GM18868 (cell line): ENCODE data around the gene ERMN.
"Not testable (repeated sequence)": the region's sequence is repeated elsewhere in the genome, so short reads cannot be mapped to it uniquely, and the experiment has no call there.

Experiments
- ATAC-seq: cut with Tn5 transposase; IDR thresholded peaks from one replicate; pipeline ENCODE4 v1.9.1; 2021; ENCODE audit warnings: mild to moderate bottlenecking, moderate library complexity; ENCODE audit not compliant: unreplicated experiment

Gene ERMN, protein sequence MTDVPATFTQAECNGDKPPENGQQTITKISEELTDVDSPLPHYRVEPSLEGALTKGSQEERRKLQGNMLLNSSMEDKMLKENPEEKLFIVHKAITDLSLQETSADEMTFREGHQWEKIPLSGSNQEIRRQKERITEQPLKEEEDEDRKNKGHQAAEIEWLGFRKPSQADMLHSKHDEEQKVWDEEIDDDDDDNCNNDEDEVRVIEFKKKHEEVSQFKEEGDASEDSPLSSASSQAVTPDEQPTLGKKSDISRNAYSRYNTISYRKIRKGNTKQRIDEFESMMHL

GRCh38 chr2:157325786-157326185, at the start of gene ERMN:
TSS of gene ERMN (minus strand) at chr2:157325824. CDS start at chr2:157325642, 182 bp downstream.
- no peak for ATAC-seq

- no peak for ATAC-seq
Measured at GRCh38 chr2:157375384-157375783, 49.8 kb upstream of the ERMN start.

DNA sequence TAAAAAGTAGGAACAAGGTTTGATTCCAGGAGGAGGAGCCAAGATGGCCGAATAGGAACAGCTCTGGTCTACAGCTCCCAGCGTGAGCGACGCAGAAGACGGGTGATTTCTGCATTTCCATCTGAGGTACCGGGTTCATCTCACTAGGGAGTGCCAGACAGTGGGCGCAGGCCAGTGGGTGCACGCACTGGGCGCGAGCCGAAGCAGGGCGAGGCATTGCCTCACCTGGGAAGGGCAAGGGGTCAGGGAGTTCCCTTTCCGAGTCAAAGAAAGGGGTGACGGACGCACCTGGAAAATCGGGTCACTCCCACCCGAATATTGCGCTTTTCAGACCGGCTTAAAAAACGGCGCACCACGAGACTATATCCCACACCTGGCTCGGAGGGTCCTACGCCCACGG, 42.9 kb upstream of the ERMN start:
- ATAC-seq, result not testable (repeated sequence)

- no peak for ATAC-seq
Measured at GRCh38 chr2:157367704-157368103, 42.1 kb upstream of the ERMN start.

- peak; percentile 87 for ATAC-seq
Measured at GRCh38 chr2:157364257-157364974, 38.8 kb upstream of the ERMN start.

GRCh38 chr2:157363612-157364101, 38.0 kb upstream of the ERMN start:
- ATAC-seq, result peak; percentile 57

- ATAC-seq, result no peak
Measured at GRCh38 chr2:157362627-157363026, 37.0 kb upstream of the ERMN start.

GRCh38 chr2:157361526-157361925, 35.9 kb upstream of the ERMN start:
- no peak for ATAC-seq

GRCh38 chr2:157359628-157360027, 34.0 kb upstream of the ERMN start:
- ATAC-seq, result no peak

DNA sequence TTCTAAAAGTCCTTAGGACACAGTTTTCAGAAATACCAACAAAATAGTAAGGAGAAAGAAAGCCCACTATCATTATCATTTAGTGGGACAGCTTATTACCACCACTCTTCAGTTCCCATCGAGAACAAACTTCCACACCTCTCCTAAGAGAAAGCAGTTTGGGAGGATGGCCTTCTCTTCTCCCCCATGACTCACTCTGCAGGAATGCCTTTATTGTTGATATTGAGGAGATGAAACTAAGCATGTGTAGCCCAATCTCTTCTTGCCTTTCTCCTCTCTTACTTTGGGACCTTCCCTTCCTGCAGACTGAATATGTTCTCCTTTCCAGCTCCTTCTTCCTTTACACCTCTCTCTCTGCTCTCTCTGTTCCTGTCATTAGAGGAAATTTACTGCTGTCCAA, 30.0 kb upstream of the ERMN start:
- ATAC-seq, result no peak

GRCh38 chr2:157349949-157350515, 24.4 kb upstream of the ERMN start:
- no peak for ATAC-seq

- ATAC-seq, result no peak
Measured at GRCh38 chr2:157348291-157348921, 22.8 kb upstream of the ERMN start.

DNA sequence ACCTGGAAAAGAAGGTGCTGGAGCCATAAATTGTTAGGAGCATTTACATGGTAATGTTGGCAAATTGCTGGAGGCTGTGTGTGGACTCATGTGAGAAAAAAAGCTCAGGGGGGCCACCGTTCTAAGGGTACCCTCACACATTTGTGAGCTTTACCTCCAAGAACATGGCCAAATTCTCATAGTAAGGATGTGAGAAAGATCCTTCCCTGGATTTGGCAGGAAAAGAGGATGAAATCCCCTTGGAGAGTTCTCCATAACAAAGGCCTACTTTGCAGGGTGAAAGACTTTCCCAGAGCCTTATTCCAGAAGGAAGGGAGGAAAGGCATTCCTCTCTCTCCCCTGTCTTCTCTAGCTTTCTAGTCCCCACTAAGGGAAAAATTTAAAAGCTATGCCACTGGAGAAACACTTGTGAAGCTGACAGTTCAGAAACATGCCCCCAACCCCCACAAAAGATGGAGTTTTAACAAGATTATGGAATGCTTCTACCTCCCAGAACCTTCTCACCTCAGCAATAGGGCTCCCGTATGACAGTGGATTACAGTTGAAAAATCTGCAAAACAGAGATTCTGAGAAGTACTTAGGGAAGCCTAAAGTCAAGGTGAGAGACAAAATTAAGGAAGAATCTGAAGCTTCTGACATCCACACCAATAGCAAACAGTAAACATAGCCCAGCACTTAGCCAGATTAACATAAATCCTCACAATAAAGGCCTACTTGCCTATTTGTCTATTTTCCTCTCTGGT, 20.2 kb upstream of the ERMN start:
- no peak for ATAC-seq

DNA sequence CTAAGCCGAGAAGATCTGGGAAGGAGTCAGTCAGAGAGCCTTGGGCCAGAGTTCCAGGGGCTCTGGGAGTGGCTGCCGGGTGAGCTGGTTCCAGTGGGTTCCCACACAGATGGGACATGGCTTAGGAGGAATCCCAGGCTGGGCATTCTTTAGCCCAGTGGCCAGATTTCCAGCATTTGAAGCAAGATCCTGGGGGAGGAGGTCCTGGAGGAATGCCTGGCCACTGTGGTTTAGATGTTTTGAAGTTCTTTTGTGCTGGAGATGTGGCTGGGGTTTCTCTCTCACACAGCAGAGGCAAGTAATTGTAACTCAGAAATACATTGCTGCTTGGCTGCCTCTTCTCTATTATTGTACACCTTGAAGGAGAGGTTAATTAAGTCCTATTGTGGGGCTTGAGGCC, 15.8 kb upstream of the ERMN start:
- ATAC-seq, result not testable (repeated sequence)

GRCh38 chr2:157339965-157340655, 14.5 kb upstream of the ERMN start:
- ATAC-seq, result no peak

- no peak for ATAC-seq
Measured at GRCh38 chr2:157337978-157338377, 12.4 kb upstream of the ERMN start.

GRCh38 chr2:157336137-157337010, 10.8 kb upstream of the ERMN start:
- ATAC-seq, result peak; percentile 73

DNA sequence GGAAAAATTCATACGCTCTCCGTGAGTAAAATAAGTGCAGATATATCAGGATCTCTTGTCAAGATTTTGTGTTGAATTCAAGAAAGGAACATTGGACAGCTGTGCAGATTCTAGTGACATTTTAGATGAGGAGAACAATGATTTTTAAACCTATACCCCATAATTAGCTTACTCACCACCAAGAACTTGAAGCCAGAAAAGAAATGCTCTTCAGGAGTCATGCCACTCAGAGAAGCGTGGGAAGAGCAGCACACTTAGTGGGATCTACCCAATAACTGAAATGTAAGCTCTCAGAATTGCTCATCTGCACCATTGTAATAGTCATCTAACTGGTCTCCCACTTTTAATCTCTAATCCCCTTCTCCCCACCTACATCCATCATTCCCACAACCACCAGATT, 9.2 kb upstream of the ERMN start:
- no peak for ATAC-seq

- no peak for ATAC-seq
Measured at GRCh38 chr2:157334335-157334734, 8.7 kb upstream of the ERMN start.
